ENCODE results near the gene PBX4.

The PBX4 gene

GRCh38 chr19:19514881-19515641, 103.4 kb downstream of the PBX4 start, which contains the start of gene TSSK6:
TSS of gene TSSK6 (minus strand) at chr19:19515548. CDS start at chr19:19515427, 121 bp downstream.
- DNase-seq (ENCODE audit: low read depth in 1 of 2, low spot score in 1 of 2), result no peak
- H3K4me3 ChIP-seq (replicated peaks; ENCODE audit: insufficient read depth, low read length), result peak within 1 kb of the TSS; percentile 96
- TF ChIP-seq GABPA (IDR thresholded peaks at IDR 0.05; ENCODE audit: low read depth) (no peak), POLR2AphosphoS5 (IDR thresholded peaks at IDR 0.05; ENCODE audit: low read depth) (0 out of 2 replicates have a peak, but pooled peaks have one; percentile 20), REST (IDR thresholded peaks at IDR 0.05; ENCODE audit: insufficient replicate concordance, low read depth) (no peak), CTCF (IDR thresholded peaks at IDR 0.05; ENCODE audit: insufficient read depth, low read length) (no peak), SPI1 (IDR thresholded peaks at IDR 0.05; ENCODE audit: borderline replicate concordance, low read depth) (no peak)
- peak within 1 kb of the TSS; percentile 87 for H3K27ac ChIP-seq (replicated peaks)
- no peaks in the 10 kb centered on the region for H3K27me3 ChIP-seq (ENCODE audit: insufficient read depth, poor library complexity, severe bottlenecking)

GRCh38 chr19:19514215-19514657, 104.3 kb downstream of the PBX4 start:
- no peak overlapping the region for H3K27ac ChIP-seq (replicated peaks)
- H3K27me3 ChIP-seq (ENCODE audit: insufficient read depth, poor library complexity, severe bottlenecking), result no peaks in the 10 kb centered on the region
- no peak for TF ChIP-seq GABPA (IDR thresholded peaks at IDR 0.05; ENCODE audit: low read depth)
- TF ChIP-seq POLR2AphosphoS5 (IDR thresholded peaks at IDR 0.05; ENCODE audit: low read depth), result no peak
- TF ChIP-seq SPI1 (IDR thresholded peaks at IDR 0.05; ENCODE audit: borderline replicate concordance, low read depth), result no peak
- TF ChIP-seq CTCF (IDR thresholded peaks at IDR 0.05; ENCODE audit: insufficient read depth, low read length), result no peak
- TF ChIP-seq REST (IDR thresholded peaks at IDR 0.05; ENCODE audit: insufficient replicate concordance, low read depth), result no peak
- no peak for DNase-seq (ENCODE audit: low read depth in 1 of 2, low spot score in 1 of 2)
- no peak overlapping the region for H3K4me3 ChIP-seq (replicated peaks; ENCODE audit: insufficient read depth, low read length)

DNA sequence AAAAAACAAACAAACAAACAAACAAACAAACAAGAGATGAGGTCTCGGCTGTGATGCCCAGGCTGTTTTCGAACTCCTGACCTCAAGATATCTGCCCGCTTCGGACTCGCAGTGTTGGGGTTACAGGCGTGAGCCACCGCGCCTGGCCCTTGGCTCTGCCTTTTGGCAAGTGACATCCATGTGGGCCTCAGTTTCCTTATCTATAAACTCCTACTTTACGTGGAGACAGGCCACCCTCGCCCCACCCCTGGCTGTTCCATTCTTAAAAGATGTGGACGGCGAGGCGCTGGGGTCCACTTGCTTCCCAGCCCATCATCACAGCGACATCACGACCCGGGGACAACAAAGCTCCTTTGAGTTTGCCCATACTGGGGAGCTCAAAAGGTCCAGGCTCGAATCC, 104.8 kb downstream of the PBX4 start:
- no peaks in the 10 kb centered on the region for H3K27me3 ChIP-seq (ENCODE audit: insufficient read depth, poor library complexity, severe bottlenecking)
- no peak for DNase-seq (ENCODE audit: low read depth in 1 of 2, low spot score in 1 of 2)
- no peak overlapping the region for H3K27ac ChIP-seq (replicated peaks)
- H3K4me3 ChIP-seq (replicated peaks; ENCODE audit: insufficient read depth, low read length), result no peak overlapping the region
- TF ChIP-seq SPI1 (IDR thresholded peaks at IDR 0.05; ENCODE audit: borderline replicate concordance, low read depth) (no peak), CTCF (IDR thresholded peaks at IDR 0.05; ENCODE audit: insufficient read depth, low read length) (no peak)
